Activated T-helper 17 cell treated with anti-CD3 and anti-CD28 coated beads, Interleukin-2, amount 50 U/mL, for 72 hours (primary cell): Measurements from ENCODE around the gene BCAS3. TPM values are rescaled to one million over a fixed set of nuclear protein-coding genes. Genes with fewer than 3 reads are reported as not detected.
A peak's percentile ranks its signal among the peaks of the same experiment; 100 is the strongest.

ENCODE experiments used
- ATAC-seq: fragments of 150-1000 bp; cut with Tn5 transposase; replicated peaks from 2 replicates; pipeline ENCODE4 v1.10.0; 2021; ENCODE audit warnings: mild to moderate bottlenecking, moderate library complexity
- H3K27ac Mint-ChIP-seq: one replicate; pipeline ENCODE4 v1.8.0; 2022; ENCODE audit warnings: mixed read lengths
- H3K27me3 Mint-ChIP-seq: one replicate; pipeline ENCODE4 v1.8.0; 2022; ENCODE audit warnings: mixed read lengths
- H3K36me3 Mint-ChIP-seq: one replicate; pipeline ENCODE4 v1.8.0; 2022; ENCODE audit warnings: low read depth, mild to moderate bottlenecking, mixed read lengths
- H3K4me1 Mint-ChIP-seq: one replicate; pipeline ENCODE4 v1.8.0; 2022; ENCODE audit warnings: mixed read lengths
- H3K4me3 Mint-ChIP-seq: one replicate; pipeline ENCODE4 v1.8.0; 2022; ENCODE audit warnings: mild to moderate bottlenecking, mixed read lengths
- H3K9me3 Mint-ChIP-seq: one replicate; pipeline ENCODE4 v1.8.0; 2022; ENCODE audit warnings: mixed read lengths
- total RNA-seq, 2 donors: library from RNA; stranded (reverse); gene quantifications; one replicate each; pipeline ENCODE4 v1.2.3, GENCODE V29; 2022

Gene BCAS3
- total RNA-seq, 2 donors from 2014 or later = 11.6 to 15.0 TPM

DNA sequence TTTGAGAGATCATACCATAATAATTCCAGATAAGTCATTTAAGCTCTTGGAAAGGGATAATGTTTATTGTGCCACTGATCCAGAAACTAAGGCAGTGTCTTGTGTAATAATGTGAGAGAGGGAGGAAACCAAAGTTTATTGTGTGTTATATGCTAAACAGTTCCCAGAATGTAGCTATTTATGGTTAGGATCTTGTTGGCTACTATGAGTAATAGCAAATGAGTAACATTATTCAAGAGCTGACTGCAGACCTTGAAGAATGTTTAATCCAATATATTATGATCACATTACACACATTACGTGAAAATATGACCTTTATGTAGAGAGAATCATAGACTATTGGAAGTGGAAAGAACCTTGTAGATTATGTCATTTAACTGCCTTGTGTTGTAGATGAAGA lies 139.5 kb downstream of the BCAS3 start:
- H3K4me1 Mint-ChIP-seq = no peaks in the 10 kb centered on the region
- H3K27me3 Mint-ChIP-seq = no peaks in the 10 kb centered on the region
- no peaks in the 10 kb centered on the region for H3K36me3 Mint-ChIP-seq
- no peak overlapping the region for H3K27ac Mint-ChIP-seq
- peaks cover 1% of the 10 kb centered on the region for H3K9me3 Mint-ChIP-seq
- H3K4me3 Mint-ChIP-seq = no peak overlapping the region
- peak; percentile 31 for ATAC-seq

DNA sequence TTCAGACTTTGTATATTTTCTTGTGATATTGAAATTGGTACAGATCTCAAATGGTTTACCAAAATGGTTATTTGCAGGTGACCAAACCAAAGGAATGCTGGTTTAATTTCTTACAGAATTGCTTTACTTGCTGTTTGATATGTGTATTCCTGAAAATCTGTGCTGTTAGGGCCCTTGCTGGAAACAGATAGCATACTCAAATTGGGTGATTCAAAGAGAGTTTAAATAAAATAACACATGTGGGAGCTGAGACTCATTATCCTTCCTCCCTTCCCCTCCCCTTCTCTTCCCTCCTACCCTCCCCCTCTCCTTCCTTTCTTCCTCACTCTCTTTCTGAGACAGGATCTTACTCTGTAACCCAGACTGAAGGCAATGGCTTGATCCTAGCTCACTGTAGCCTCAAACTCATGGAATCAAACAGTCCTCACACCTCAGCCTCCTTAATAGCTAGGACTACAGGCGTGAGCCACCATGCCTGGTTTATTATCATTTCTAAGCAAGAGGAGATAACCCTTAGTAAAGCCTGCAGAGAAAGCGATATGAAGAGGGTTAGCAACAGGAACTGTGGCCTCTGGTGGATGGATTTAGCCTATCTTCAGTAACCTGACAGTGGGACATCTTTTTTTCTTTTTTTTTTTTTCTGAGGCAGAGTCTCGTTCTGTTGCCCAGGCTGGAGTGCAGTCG lies 141.9 kb downstream of the BCAS3 start:
- no peaks in the 10 kb centered on the region for H3K4me1 Mint-ChIP-seq
- no peak overlapping the region for H3K4me3 Mint-ChIP-seq
- no peaks in the 10 kb centered on the region for H3K36me3 Mint-ChIP-seq
- no peak for ATAC-seq
- H3K9me3 Mint-ChIP-seq = no peaks in the 10 kb centered on the region
- no peak overlapping the region for H3K27ac Mint-ChIP-seq
- H3K27me3 Mint-ChIP-seq = no peaks in the 10 kb centered on the region

DNA sequence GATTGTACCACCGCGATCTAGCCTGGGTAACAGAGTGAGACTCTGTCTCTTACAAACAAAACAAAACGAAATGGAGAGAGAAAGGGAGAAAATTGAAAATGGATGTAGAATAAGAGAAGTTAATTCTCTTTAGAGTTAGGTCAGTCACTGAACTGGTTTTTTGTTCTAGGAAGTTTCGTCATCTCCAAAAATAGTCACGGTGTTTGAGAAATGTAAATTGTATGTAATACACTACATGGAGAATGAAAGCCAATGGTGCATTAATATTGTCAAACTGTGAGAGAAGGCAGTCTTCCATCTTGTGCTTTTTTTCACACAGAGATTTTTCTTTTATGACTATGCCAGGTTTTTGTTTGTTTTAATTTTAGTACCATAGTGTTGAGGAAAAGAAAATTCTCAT lies 145.9 kb downstream of the BCAS3 start:
- no peak for ATAC-seq
- Mint-ChIP-seq H3K9me3 (no peaks in the 10 kb centered on the region), H3K27ac (no peak overlapping the region), H3K27me3 (no peaks in the 10 kb centered on the region), H3K4me3 (no peak overlapping the region), H3K36me3 (no peaks in the 10 kb centered on the region), H3K4me1 (no peaks in the 10 kb centered on the region)

DNA sequence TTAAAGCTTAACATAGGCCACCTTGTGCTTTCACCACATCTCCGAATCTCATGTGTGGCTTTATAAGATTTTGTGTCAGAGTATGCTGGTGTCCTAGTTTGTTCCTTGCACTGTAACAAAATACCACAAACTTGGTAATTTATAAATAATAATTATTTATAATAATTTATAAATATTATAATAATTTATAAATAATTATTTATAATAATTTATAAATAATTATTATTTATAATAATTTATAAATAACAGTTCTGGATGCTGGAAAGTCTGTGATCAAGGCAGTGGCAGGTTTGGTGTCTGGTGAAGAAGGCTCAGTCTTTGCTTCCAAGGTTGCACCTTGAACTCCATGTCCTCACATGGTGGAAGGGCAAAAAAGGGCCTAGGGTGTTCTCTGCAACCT lies 147.7 kb downstream of the BCAS3 start:
- ATAC-seq = no peak
- Mint-ChIP-seq H3K27ac (no peak overlapping the region), H3K27me3 (no peaks in the 10 kb centered on the region), H3K9me3 (no peaks in the 10 kb centered on the region), H3K36me3 (no peaks in the 10 kb centered on the region), H3K4me1 (no peaks in the 10 kb centered on the region), H3K4me3 (no peak overlapping the region)

DNA sequence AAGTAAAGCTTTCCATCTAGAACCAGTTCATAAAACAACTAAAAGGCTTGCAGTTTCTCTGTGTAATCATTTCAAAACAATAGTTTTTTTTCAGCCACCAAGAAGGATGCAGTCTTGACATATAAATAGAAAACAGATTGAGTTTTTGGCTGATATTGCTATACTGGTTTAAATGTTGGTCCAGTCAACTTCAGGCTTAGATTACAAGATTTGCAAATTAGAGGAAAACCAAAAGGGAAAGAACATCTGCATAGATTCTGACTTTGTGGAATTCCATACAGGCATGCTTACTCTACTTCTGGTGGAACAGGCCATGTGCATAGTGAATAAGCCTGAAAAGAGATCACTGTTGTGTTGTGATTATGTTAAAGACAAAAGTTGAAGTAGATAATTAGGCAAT lies 150.3 kb downstream of the BCAS3 start:
- no peak overlapping the region for H3K4me3 Mint-ChIP-seq
- H3K9me3 Mint-ChIP-seq = no peaks in the 10 kb centered on the region
- H3K27me3 Mint-ChIP-seq = no peaks in the 10 kb centered on the region
- H3K4me1 Mint-ChIP-seq = no peaks in the 10 kb centered on the region
- H3K36me3 Mint-ChIP-seq = no peaks in the 10 kb centered on the region
- no peak for ATAC-seq
- no peak overlapping the region for H3K27ac Mint-ChIP-seq

DNA sequence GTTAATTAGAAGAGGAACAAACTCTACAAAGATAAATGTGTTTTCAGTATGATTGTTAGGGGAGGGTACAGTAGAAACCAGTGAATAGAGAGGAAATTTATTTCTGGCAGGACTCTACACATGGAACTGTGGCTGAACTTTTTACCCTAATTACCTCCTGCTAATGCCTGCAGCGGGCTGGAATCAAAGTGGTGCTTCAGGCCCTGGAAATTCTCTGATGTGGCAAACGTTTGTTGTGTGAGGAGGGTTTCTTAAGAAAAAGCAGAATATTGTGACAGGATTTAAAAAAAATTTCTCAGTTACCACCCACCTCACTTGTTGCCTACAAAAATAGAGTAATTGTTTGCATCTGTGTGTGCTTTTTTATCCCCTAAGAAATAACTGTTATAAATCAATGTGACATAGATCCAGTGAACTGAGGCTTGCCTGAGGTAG lies 154.5 kb downstream of the BCAS3 start:
- Mint-ChIP-seq H3K27ac (no peak overlapping the region), H3K4me3 (no peak overlapping the region), H3K9me3 (no peaks in the 10 kb centered on the region), H3K4me1 (no peaks in the 10 kb centered on the region), H3K27me3 (no peaks in the 10 kb centered on the region), H3K36me3 (no peaks in the 10 kb centered on the region)
- ATAC-seq = no peak

DNA sequence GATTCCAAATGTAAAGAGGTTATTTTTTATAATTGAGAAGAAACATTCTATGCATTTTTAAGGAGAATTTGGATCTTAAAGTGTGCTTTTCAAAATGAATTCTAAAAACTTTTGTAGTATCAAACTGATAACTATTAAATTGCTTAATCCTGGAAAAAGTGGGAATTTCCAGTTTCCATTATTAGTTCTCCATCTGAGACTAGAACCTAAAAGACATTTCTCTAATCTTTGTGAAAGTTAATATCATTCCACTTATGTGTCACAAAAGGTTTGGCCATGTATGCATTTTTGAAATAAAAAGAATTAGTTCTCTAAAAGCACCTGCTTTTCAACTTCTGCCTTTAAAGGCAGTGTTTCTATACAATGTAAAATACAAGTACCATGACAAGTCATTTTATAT lies 155.0 kb downstream of the BCAS3 start:
- no peak overlapping the region for H3K27ac Mint-ChIP-seq
- H3K9me3 Mint-ChIP-seq = no peaks in the 10 kb centered on the region
- no peaks in the 10 kb centered on the region for H3K36me3 Mint-ChIP-seq
- no peaks in the 10 kb centered on the region for H3K4me1 Mint-ChIP-seq
- no peaks in the 10 kb centered on the region for H3K27me3 Mint-ChIP-seq
- no peak overlapping the region for H3K4me3 Mint-ChIP-seq
- ATAC-seq = no peak

DNA sequence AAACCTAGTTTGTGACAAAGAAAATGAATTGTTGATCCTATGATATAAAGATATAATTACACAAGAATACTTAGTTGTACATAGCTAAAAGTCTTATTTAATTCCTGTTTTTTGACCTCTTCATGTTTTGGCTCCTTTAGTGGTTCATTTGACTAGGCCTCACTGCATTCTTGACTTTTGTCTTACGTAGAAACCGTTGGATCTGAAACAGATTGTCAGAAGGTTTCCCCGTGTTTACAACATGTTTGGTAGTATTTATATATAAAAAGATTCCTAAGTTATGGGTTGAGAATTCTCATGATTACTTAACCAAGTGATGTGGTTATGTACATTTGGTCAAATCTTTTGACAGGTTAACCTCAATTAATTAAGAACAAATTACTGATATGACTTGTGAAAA lies 162.8 kb downstream of the BCAS3 start:
- Mint-ChIP-seq H3K9me3 (no peaks in the 10 kb centered on the region), H3K4me1 (no peaks in the 10 kb centered on the region), H3K36me3 (no peaks in the 10 kb centered on the region), H3K27ac (no peak overlapping the region), H3K27me3 (no peaks in the 10 kb centered on the region), H3K4me3 (no peak overlapping the region)
- ATAC-seq = no peak

DNA sequence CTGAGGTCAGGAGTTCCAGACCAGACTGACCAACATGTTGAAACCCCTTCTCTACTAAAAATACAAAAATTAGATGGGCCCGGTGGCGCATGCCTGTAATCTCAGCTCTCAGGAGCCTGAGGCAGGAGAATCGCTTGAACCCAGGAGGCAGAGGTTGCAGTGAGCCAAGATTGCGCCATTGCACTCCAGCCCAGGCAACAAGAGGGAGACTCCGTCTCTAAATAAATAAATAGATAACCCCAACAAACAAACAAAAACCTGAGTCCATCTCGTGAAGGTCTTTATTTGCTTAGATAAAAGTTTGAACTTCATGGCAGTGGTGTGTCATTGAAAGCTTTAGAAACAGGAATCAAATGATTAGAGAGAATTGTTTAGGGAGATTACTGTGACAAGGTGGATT lies 167.4 kb downstream of the BCAS3 start:
- no peak for ATAC-seq
- H3K9me3 Mint-ChIP-seq = no peaks in the 10 kb centered on the region
- H3K36me3 Mint-ChIP-seq = no peaks in the 10 kb centered on the region
- no peak overlapping the region for H3K4me3 Mint-ChIP-seq
- H3K4me1 Mint-ChIP-seq = no peaks in the 10 kb centered on the region
- H3K27me3 Mint-ChIP-seq = no peaks in the 10 kb centered on the region
- H3K27ac Mint-ChIP-seq = no peak overlapping the region

DNA sequence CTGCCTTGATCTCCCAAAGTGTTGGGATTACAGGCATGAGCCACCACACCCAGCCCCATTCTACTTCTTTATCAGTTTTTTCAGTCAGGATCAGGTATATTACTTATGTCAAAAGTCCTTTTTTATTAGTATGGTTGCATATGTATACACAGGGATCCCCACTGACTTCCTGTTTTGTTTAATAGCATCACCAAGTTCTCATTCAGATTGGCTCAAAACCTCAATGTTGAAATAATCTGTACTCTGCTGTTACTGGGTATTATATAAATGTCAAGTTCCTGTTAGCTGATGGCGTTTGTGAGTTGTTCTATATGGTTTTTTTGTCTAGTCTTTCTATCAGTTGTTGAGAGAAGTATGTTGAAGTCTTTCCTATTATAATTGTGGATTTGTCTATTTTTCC lies 168.5 kb downstream of the BCAS3 start:
- no peak overlapping the region for H3K27ac Mint-ChIP-seq
- no peaks in the 10 kb centered on the region for H3K27me3 Mint-ChIP-seq
- no peak overlapping the region for H3K4me3 Mint-ChIP-seq
- no peaks in the 10 kb centered on the region for H3K36me3 Mint-ChIP-seq
- H3K9me3 Mint-ChIP-seq = no peaks in the 10 kb centered on the region
- ATAC-seq = no peak
- no peaks in the 10 kb centered on the region for H3K4me1 Mint-ChIP-seq

DNA sequence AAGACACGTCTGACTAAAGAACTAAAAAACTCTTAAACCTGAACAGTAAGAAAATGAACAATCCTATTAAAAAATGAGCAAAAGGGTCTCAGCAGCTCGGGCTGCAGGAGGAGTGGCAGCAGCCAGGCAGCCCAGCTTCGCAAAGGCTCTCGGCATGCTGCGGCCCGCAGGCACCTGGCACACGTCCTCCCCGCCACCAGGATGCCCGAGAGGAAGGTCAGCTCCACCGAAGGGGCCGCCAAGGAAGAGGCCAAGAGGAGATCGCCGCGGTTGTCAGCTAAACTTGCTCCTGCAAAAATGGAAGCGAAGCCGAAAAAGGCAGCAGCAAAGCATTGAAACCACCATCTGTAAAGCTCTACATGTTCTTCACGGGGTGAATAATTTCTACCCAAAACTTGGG lies 173.5 kb downstream of the BCAS3 start:
- Mint-ChIP-seq H3K4me1 (no peaks in the 10 kb centered on the region), H3K9me3 (no peaks in the 10 kb centered on the region), H3K36me3 (no peaks in the 10 kb centered on the region), H3K4me3 (no peak overlapping the region), H3K27me3 (no peaks in the 10 kb centered on the region), H3K27ac (no peak overlapping the region)
- no peak for ATAC-seq

DNA sequence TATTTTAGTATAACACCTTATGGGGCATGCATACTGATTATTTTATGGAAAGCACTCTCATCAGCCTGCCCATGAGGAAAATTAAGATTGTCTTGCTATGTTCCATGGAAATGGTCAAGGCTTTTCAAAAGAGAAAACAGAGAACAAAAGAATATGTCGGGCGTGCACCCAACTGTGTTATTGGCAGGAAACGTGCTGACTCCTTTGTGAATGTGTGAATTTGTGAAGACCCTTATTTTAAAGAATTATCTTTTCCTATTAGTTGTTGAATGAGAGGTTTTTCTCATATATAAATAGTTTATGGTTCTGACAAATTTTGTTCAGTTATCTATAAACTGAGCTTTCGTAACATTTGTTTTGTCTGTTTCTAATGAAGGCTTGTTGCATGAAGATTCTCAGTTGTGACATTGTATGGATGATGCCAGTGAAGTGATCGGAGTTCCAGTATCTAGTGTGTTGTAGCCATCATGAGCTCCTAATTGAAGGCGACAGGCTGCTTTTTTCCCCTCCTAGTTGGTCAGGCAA lies 180.0 kb downstream of the BCAS3 start:
- Mint-ChIP-seq H3K27ac (no peak overlapping the region), H3K4me3 (no peak overlapping the region), H3K9me3 (peaks cover 4% of the 10 kb centered on the region), H3K4me1 (peaks cover 6% of the 10 kb centered on the region), H3K36me3 (no peaks in the 10 kb centered on the region), H3K27me3 (no peaks in the 10 kb centered on the region)
- no peak for ATAC-seq

DNA sequence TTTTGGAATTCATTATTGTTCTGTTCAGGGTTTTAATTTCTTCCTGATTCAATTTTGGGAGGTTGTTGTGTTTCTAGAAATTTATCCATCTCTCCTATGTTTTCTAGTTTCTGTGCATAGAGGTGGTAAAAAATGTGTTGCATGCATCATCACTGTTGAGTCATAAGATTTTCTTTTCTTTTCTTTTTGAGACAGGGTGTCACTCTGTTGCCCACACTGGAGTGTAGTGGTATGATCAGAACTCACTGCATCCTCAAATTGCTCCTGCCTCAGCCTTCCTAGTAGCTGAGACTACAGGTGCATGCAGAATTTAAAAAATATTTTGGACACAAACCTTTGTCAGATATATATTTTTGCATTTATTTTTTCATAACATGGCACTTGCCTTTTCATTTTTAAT lies 184.8 kb downstream of the BCAS3 start:
- no peak for ATAC-seq
- Mint-ChIP-seq H3K4me3 (no peak overlapping the region), H3K9me3 (peaks cover 4% of the 10 kb centered on the region)

DNA sequence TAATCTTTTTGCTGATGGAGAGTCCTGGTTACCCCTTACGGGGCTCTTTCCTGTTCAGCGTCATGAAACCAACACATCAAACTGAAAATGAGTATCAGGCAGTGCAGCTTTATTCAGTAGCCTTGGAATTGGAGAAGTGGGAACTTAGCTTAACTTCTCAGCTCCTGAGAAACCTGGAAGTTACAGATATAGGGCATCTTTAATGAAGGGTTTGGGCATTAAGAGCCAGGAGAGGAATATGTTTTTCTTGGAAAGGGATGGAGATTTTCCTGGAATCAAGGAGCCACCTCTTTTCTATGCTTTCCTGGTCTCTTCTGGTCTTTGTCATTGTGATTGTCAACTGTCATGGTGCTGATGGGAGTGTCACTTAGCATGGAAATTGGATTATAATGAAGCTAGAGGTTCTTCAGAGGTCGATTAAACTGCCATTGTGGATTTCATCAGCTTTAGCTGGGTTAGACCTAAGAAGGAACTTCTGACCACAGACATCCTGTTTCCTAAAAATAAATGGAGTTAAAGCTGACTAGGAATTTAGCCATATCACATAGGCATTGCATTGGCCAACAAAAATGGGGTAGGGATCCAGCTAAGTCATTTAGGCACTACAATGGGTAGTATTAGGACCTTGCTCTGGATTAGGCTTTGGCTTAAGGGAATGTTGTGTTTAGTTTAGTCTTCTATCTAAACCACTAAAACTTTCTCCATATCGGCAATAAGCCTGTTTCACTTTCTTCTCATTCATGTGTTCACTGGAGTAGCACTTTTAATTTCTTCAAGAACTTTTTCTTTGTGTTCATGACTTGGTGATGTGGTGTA lies 186.4 kb downstream of the BCAS3 start:
- Mint-ChIP-seq H3K9me3 (peaks cover 4% of the 10 kb centered on the region), H3K36me3 (peaks cover under 1% of the 10 kb centered on the region), H3K4me1 (peaks cover 18% of the 10 kb centered on the region), H3K4me3 (peak overlapping the region; percentile 35), H3K27me3 (no peaks in the 10 kb centered on the region), H3K27ac (peak overlapping the region; percentile 1)
- peak; percentile 73 for ATAC-seq

More for the DNA sequence above, 184.8 kb downstream of the BCAS3 start:
- no peak overlapping the region for H3K27ac Mint-ChIP-seq
- H3K4me1 Mint-ChIP-seq = peaks cover 18% of the 10 kb centered on the region
- H3K27me3 Mint-ChIP-seq = no peaks in the 10 kb centered on the region
- H3K36me3 Mint-ChIP-seq = no peaks in the 10 kb centered on the region

DNA sequence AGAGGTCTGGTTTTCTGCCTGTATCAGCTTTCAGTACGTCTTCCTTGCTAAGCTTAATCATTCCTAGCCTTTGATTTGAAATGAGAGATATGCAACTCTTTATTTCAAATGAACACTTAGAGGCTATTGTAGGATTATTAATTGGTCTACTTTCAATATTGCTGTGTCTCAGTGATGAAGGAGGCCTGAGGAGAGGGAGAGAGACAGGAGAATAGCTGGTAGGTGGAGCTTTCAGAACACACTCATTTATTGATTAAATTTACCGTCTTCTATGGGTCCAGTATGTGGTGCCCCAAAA lies 187.0 kb downstream of the BCAS3 start:
- peaks cover 7% of the 10 kb centered on the region for H3K36me3 Mint-ChIP-seq
- no peaks in the 10 kb centered on the region for H3K27me3 Mint-ChIP-seq
- peak overlapping the region; percentile 35 for H3K4me3 Mint-ChIP-seq
- peaks cover 4% of the 10 kb centered on the region for H3K9me3 Mint-ChIP-seq
- peaks cover 18% of the 10 kb centered on the region for H3K4me1 Mint-ChIP-seq
- H3K27ac Mint-ChIP-seq = peak overlapping the region; percentile 1
- ATAC-seq = peak; percentile 83
